HCT116 (cell line): ENCODE measurements around the gene SAV1. TPM values are rescaled to one million over a fixed set of nuclear protein-coding genes. Genes with fewer than 3 reads are reported as not detected.

Experiments used
- ATAC-seq: fragments of 200-7000 bp; cut with Tn5 transposase; 2 replicates; pipeline ENCODE4 v1.9.1; 2020; ENCODE audit warnings: mild to moderate bottlenecking, moderate library complexity
- Bru-seq: library from RNA; stranded (reverse); fragments of 400-500 nt; gene quantifications from one replicate; lab custom pipeline; 2021; lab: Mats Ljungman, UMichigan
- BruChase-seq, 2 experiments: library from RNA; stranded (reverse); fragments of 400-500 nt; gene quantifications; one replicate each; lab custom pipeline; 2021; lab: Mats Ljungman, UMichigan
- BruUV-seq: library from RNA; stranded (reverse); fragments of 400-500 nt; replicated peaks from 2 replicates; lab custom pipeline; 2021; lab: Mats Ljungman, UMichigan
- CTCF ChIA-PET: fragments of 300-600 bp; sonication (Branson Sonifier 250); formaldehyde crosslinking; loops from one replicate; lab custom pipeline; 2021; ENCODE audit warnings: antibody characterized with exemption; lab: Charles Lee
- POLR2A ChIA-PET: fragments of 300-600, 350-600 bp; sonication (Branson Sonifier 250); formaldehyde crosslinking; loops from one replicate; lab custom pipeline; 2021; ENCODE audit warnings: antibody characterized with exemption; lab: Charles Lee
- RAD21 ChIA-PET, 2 experiments: fragments of 300-600 bp; sonication (Branson Sonifier 250); formaldehyde crosslinking; loops; one replicate each; lab custom pipeline; 2023; ENCODE audit warnings: low total read pairs in 2 of 2; ENCODE audit not compliant: uncharacterized antibody in 2 of 2, unreplicated experiment in 2 of 2, low non-redundant PET in 1 of 2; lab: Charles Lee
- DNase-seq: peaks from one replicate; pipeline ENCODE4 v3.0.0-alpha.2; 2010; ENCODE audit warnings: low read depth, low spot score
- H2AFZ ChIP-seq: fragments of 200-600 bp; shearing (Covaris generic), sonication (generic); 2 replicates; pipeline ENCODE4 v1.6.1; 2017; ENCODE audit warnings: low read depth, mixed run types, mixed read lengths, antibody characterized with exemption, low read length; ENCODE audit not compliant: poor library complexity, severe bottlenecking
- H3K27ac ChIP-seq: 2 replicates; pipeline ENCODE4 v1.5.1; 2012; ENCODE audit warnings: low read depth, low read length
- H3K27me3 ChIP-seq: fragments of 200-600 bp; sonication (generic); 2 replicates; pipeline ENCODE4 v1.6.1; 2016; ENCODE audit warnings: mixed run types, low read length, mixed read lengths; ENCODE audit not compliant: insufficient read depth
- H3K36me3 ChIP-seq, 2 experiments: fragments of 200-500 bp in 1 of 2; fragments of 200-600 bp in 1 of 2; sonication (Bioruptor generic) in 1 of 2; sonication (generic) in 1 of 2; 2 replicates each; pipeline versions ENCODE4 v1.5.1 to v1.6.1; 2014 to 2016; ENCODE audit warnings: low read length in 2 of 2, inconsistent platforms in 1 of 2, mixed read lengths in 1 of 2, mixed run types in 1 of 2; ENCODE audit not compliant: insufficient read depth in 2 of 2, control insufficient read depth in 1 of 2
- H3K4me1 ChIP-seq, 2 experiments: fragments of 200-600 bp in 1 of 2; sonication (generic) in 1 of 2; 2 replicates each; pipeline versions ENCODE4 v1.5.1 to v1.6.1; 2012 to 2017; ENCODE audit warnings: low read length in 2 of 2, inconsistent platforms in 1 of 2, mild to moderate bottlenecking in 1 of 2, mixed read lengths in 1 of 2, mixed run types in 1 of 2, moderate library complexity in 1 of 2; ENCODE audit not compliant: insufficient read depth in 2 of 2, control insufficient read depth in 1 of 2
- H3K4me2 ChIP-seq: fragments of 200-600 bp; sonication (generic); 2 replicates; pipeline ENCODE4 v1.6.1; 2017; ENCODE audit warnings: mixed run types, low read length, mixed read lengths
- H3K4me3 ChIP-seq, 2 experiments: fragments of 200-600 bp in 1 of 2; sonication (generic) in 1 of 2; replicated peaks in 1 of 2; 2 replicates each; pipeline ENCODE4 v1.5.1; 2011 to 2016; ENCODE audit warnings: low read length in 2 of 2, control low read depth in 1 of 2, low read depth in 1 of 2, mild to moderate bottlenecking in 1 of 2, mixed read lengths in 1 of 2, mixed run types in 1 of 2
- H3K79me2 ChIP-seq: fragments of 200-600 bp; sonication (generic); 2 replicates; pipeline ENCODE4 v1.6.1; 2017; ENCODE audit warnings: mild to moderate bottlenecking, mixed run types, low read length, moderate library complexity, mixed read lengths; ENCODE audit not compliant: insufficient read depth
- H3K9ac ChIP-seq: fragments of 200-600 bp; sonication (generic); 2 replicates; pipeline ENCODE4 v1.6.1; 2016; ENCODE audit warnings: low read length, mixed read lengths
- H3K9me2 ChIP-seq: fragments of 200-600 bp; sonication (generic), shearing (Covaris generic); 2 replicates; pipeline ENCODE4 v1.6.1; 2017; ENCODE audit warnings: mixed run types, mild to moderate bottlenecking, moderate library complexity; ENCODE audit not compliant: insufficient read depth
- H3K9me3 ChIP-seq, 2 experiments: fragments of 200-500 bp in 1 of 2; fragments of 200-600 bp in 1 of 2; sonication (Bioruptor generic) in 1 of 2; sonication (generic) in 1 of 2; 2 replicates each; pipeline ENCODE4 v1.6.1; 2014 to 2017; ENCODE audit warnings: low read length in 2 of 2, mixed read lengths in 2 of 2, inconsistent platforms in 1 of 2, low read depth in 1 of 2, mild to moderate bottlenecking in 1 of 2, mixed run types in 1 of 2, moderate library complexity in 1 of 2; ENCODE audit not compliant: control insufficient read depth in 1 of 2, insufficient read depth in 1 of 2
- H4K20me1 ChIP-seq: fragments of 200-600 bp; sonication (generic), shearing (Covaris generic); 2 replicates; pipeline ENCODE4 v1.6.1; 2017; ENCODE audit warnings: mixed run types, mild to moderate bottlenecking, moderate library complexity; ENCODE audit not compliant: insufficient read depth
- CBX3 ChIP-seq: IDR thresholded peaks from 2 replicates; pipeline ENCODE4 v1.6.1; 2012; ENCODE audit warnings: low read depth
- CTCF ChIP-seq, 3 experiments: fragments of 200-600 bp in 1 of 3; sonication (generic) in 1 of 3; IDR thresholded peaks in 2 of 3; conservative IDR thresholded peaks in 1 of 3; 2 replicates each; pipeline ENCODE4 v1.5.1; 2012 to 2017; ENCODE audit warnings: low read depth in 2 of 3, low read length in 2 of 3, antibody characterized with exemption in 1 of 3, borderline replicate concordance in 1 of 3, control low read depth in 1 of 3, mild to moderate bottlenecking in 1 of 3, mixed read lengths in 1 of 3, mixed run types in 1 of 3, moderate library complexity in 1 of 3; ENCODE audit not compliant: insufficient read depth in 1 of 3
- ELF1 ChIP-seq: IDR thresholded peaks from 2 replicates; pipeline ENCODE4 v1.6.1; 2012; ENCODE audit warnings: low read depth, borderline replicate concordance
- EZH2phosphoT487 ChIP-seq: fragments of 200-600 bp; IDR thresholded peaks from 2 replicates; pipeline ENCODE4 v1.6.1; 2018; ENCODE audit warnings: antibody characterized with exemption, borderline replicate concordance
- MAX ChIP-seq: IDR thresholded peaks from 2 replicates; pipeline ENCODE4 v1.6.1; 2012
- POLR2A ChIP-seq: IDR thresholded peaks from 2 replicates; pipeline ENCODE4 v1.7.0; 2011; ENCODE audit warnings: borderline replicate concordance; ENCODE audit not compliant: insufficient read depth, insufficient read length; ENCODE audit errors: extremely low read depth
- POLR2AphosphoS5 ChIP-seq: IDR thresholded peaks from 2 replicates; pipeline ENCODE4 v1.6.1; 2011; ENCODE audit warnings: mild to moderate bottlenecking, low read depth, low read length, moderate library complexity
- SIN3A ChIP-seq: IDR thresholded peaks from 2 replicates; pipeline ENCODE4 v1.6.1; 2012; ENCODE audit warnings: low read depth
- SP1 ChIP-seq: IDR thresholded peaks from 2 replicates; pipeline ENCODE4 v1.6.1; 2012; ENCODE audit warnings: low read depth
- TCF7L2 ChIP-seq: IDR thresholded peaks from 2 replicates; pipeline ENCODE4 v1.7.0; 2011; ENCODE audit warnings: borderline replicate concordance, inconsistent platforms; ENCODE audit not compliant: insufficient read depth, insufficient read length; ENCODE audit errors: extremely low read depth
- ZFX ChIP-seq: fragments of 450-650 bp; IDR thresholded peaks from 2 replicates; pipeline ENCODE4 v1.6.1; 2017
- intact Hi-C: fragments of 100-400 bp; cut with micrococcal nuclease; formaldehyde crosslinking; loops from 2 replicates; pipeline ENCODE4 v1.10.0; 2022
- long read RNA-seq: library from polyadenylated mRNA; unstranded; transcript quantifications from one replicate; pipeline ENCODE4 v2.0.0, GENCODE V29; 2021; ENCODE audit not compliant: unreplicated experiment
- polyA plus RNA-seq: library from polyadenylated mRNA; unstranded; fragments of >200 nt; gene quantifications from 2 replicates; pipeline ENCODE4 v1.2.1, GENCODE V29; 2012; ENCODE audit warnings: missing spikeins
- total RNA-seq: library from RNA; stranded (reverse); gene quantifications from one replicate; pipeline ENCODE4 v1.2.1, GENCODE V29; 2021; ENCODE audit not compliant: unreplicated experiment

The SAV1 gene
- 38.0 TPM for total RNA-seq
- polyA plus RNA-seq: 19.7 and 20.2 TPM in 2 replicates
- Bru-seq, nascent RNA: percentile 88 among the genes with signal in this experiment
- percentile 79 among the genes with signal in this experiment for BruChase-seq, experiment 1, labeled RNA remaining after a 6-hour chase
- percentile 81 among the genes with signal in this experiment for BruChase-seq, experiment 2, labeled RNA remaining after a 2-hour chase
- long read RNA-seq, transcript SAV1-201 (5 exons, 3,063 nt): major isoform, 119 of 150 reads
- long read RNA-seq, partial matches to known transcripts: 17 of 150 reads
- long read RNA-seq, other reads (novel, unspliced or antisense): 12 of 150 reads

- Histone ChIP-seq H3K9me2 (no peaks in the 10 kb centered on the region), H3K27ac (peak within 1 kb of the TSS; percentile 97), H3K27me3 (no peaks in the 10 kb centered on the region), H3K4me2 (peak within 1 kb of the TSS; percentile 76), H4K20me1 (peaks cover 5% of the 10 kb centered on the region; the same call in 1 of the 2 replicates), H3K79me2 (peaks cover 44% of the 10 kb centered on the region)
- POLR2A ChIA-PET: interaction anchor here (0.7 to 1.4 kb wide), 7 partner anchors 9 to 106 kb away, joined by 3 to 19 read pairs (median 4); no protein-coding TSS in a partner anchor
- DNase-seq (peak; percentile 52), ATAC-seq (peak; percentile 78)
- CTCF ChIA-PET: no interaction called here
- TF ChIP-seq CBX3 (0 out of 2 replicates have a peak, but pooled peaks have one; percentile 41), POLR2A (peak; percentile 95), ELF1 (no peak), SP1 (peak; percentile 24; the same call in 1 of the 2 replicates), MAX (peak; percentile 62; the same call in 1 of the 2 replicates), TCF7L2 (peak; percentile 21), ZFX (peak; percentile 84), EZH2phosphoT487 (no peak), SIN3A (peak; percentile 78), CTCF (IDR thresholded peaks at IDR 0.05 in 2 of 3, conservative IDR thresholded peaks at IDR 0.05 in 1 of 3; ENCODE audit: borderline replicate concordance in 1 of 3, insufficient read depth in 1 of 3, low read depth in 2 of 3, low read length in 2 of 3) (no peak), POLR2AphosphoS5 (peak; percentile 82)
- TF ChIP-seq, all 23 proteins: peak for 8
- Histone ChIP-seq H3K4me1 (peaks cover 19 to 36% of the 10 kb centered on the region in 2 experiments), H3K36me3 (peaks cover 4 to 10% of the 10 kb centered on the region in 2 experiments; a peak in 2 of 4 replicates), H3K9ac (peak within 1 kb of the TSS; percentile 80), H2AFZ (peak within 1 kb of the TSS; percentile 17), H3K4me3 (peak within 1 kb of the TSS; percentile 69 to 83), H3K9me3 (no peaks in the 10 kb centered on the region)
- RAD21 ChIA-PET: no interaction called here
- TSS peak; percentile 95 for BruUV-seq
- intact Hi-C loops: no loop called here
These were observed at the start of gene SAV1 for GRCh38 chr14:50667996-50668825. Gene SAV1 (minus strand): TSS chr14:50668306. CDS start chr14:50667967, 339 bp downstream.
